ENCODE results near the gene METTL26.

The METTL26 gene

GRCh38 chr16:667780-668518 is 31.8 kb upstream of the METTL26 start, which contains the start of gene RHOT2:
RHOT2 (plus strand) TSS chr16:668132; CDS start chr16:668200, 68 bp downstream.
- DNase-seq (ENCODE audit: low read depth in 1 of 2, low spot score in 1 of 2): peak in 1 of 2 experiments; percentile 90
- TF ChIP-seq REST (IDR thresholded peaks at IDR 0.05; ENCODE audit: insufficient replicate concordance, low read depth) (peak; percentile 44), POLR2AphosphoS5 (IDR thresholded peaks at IDR 0.05; ENCODE audit: low read depth) (peak; percentile 56), SPI1 (IDR thresholded peaks at IDR 0.05; ENCODE audit: borderline replicate concordance, low read depth) (peak; percentile 46; the same call in 1 of the 2 replicates), CTCF (IDR thresholded peaks at IDR 0.05; ENCODE audit: insufficient read depth, low read length) (peak; percentile 75), GABPA (IDR thresholded peaks at IDR 0.05; ENCODE audit: low read depth) (peak; percentile 95)
- Histone ChIP-seq H3K4me3 (replicated peaks; ENCODE audit: insufficient read depth, low read length) (peak within 1 kb of the TSS; percentile 97), H3K27me3 (ENCODE audit: insufficient read depth, poor library complexity, severe bottlenecking) (no peaks in the 10 kb centered on the region), H3K27ac (replicated peaks) (peak within 1 kb of the TSS; percentile 76)

GRCh38 chr16:667113-667779 is 31.1 kb upstream of the METTL26 start:
- Histone ChIP-seq H3K27me3 (ENCODE audit: insufficient read depth, poor library complexity, severe bottlenecking) (no peaks in the 10 kb centered on the region), H3K27ac (replicated peaks) (0 out of 2 replicates have a peak overlapping the region, but pooled peaks have one; percentile 3), H3K4me3 (replicated peaks; ENCODE audit: insufficient read depth, low read length) (no peak overlapping the region)
- TF ChIP-seq CTCF (IDR thresholded peaks at IDR 0.05; ENCODE audit: insufficient read depth, low read length) (no peak), SPI1 (IDR thresholded peaks at IDR 0.05; ENCODE audit: borderline replicate concordance, low read depth) (no peak), GABPA (IDR thresholded peaks at IDR 0.05; ENCODE audit: low read depth) (no peak), POLR2AphosphoS5 (IDR thresholded peaks at IDR 0.05; ENCODE audit: low read depth) (no peak), REST (IDR thresholded peaks at IDR 0.05; ENCODE audit: insufficient replicate concordance, low read depth) (no peak)
- no peak for DNase-seq (ENCODE audit: low read depth in 1 of 2, low spot score in 1 of 2)

GRCh38 chr16:666572-666971 is 30.5 kb upstream of the METTL26 start:
- H3K27ac ChIP-seq (replicated peaks): no peak overlapping the region
- DNase-seq (ENCODE audit: low read depth in 1 of 2, low spot score in 1 of 2): no peak

More at GRCh38 chr16:666572-666971, 30.5 kb upstream of the METTL26 start:
- Histone ChIP-seq H3K27me3 (ENCODE audit: insufficient read depth, poor library complexity, severe bottlenecking) (no peaks in the 10 kb centered on the region), H3K4me3 (replicated peaks; ENCODE audit: insufficient read depth, low read length) (no peak overlapping the region)
- TF ChIP-seq GABPA (IDR thresholded peaks at IDR 0.05; ENCODE audit: low read depth) (no peak), CTCF (IDR thresholded peaks at IDR 0.05; ENCODE audit: insufficient read depth, low read length) (no peak), SPI1 (IDR thresholded peaks at IDR 0.05; ENCODE audit: borderline replicate concordance, low read depth) (no peak), REST (IDR thresholded peaks at IDR 0.05; ENCODE audit: insufficient replicate concordance, low read depth) (no peak), POLR2AphosphoS5 (IDR thresholded peaks at IDR 0.05; ENCODE audit: low read depth) (no peak)
